ENCODE measurements around the gene C1QTNF7.

DNA sequence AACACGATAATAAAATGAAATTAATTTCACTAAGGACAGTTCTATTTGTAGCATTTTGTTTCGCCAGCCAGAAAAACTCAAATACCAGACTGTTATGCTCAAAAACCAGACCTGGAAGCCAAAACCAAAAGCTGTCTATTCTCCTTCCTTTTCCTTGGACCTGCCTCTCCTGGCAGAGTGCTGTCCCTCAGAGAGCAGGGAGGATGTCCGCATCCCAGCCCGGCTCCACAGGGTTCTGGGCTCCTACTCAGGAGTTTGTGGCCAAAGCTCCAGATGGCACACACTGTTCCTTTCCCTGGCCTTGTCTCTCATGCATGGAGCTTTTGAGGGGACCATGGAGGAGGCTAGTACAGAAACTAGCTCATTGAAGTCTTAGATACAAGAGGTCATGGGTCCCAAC is 41.9 kb upstream of the C1QTNF7 start:
- TF ChIP-seq CTCF (IDR thresholded peaks at IDR 0.05): no peak
- TF ChIP-seq POLR2A (IDR thresholded peaks at IDR 0.05): no peak

Measured in ovary (tissue), 3 donors.